D341Med (cell line): Measurements from ENCODE around the gene PNLIPRP2.

Experiments
- DNase-seq: peaks from one replicate; pipeline ENCODE4 v3.0.0; 2012; ENCODE audit warnings: low spot score

The PNLIPRP2 gene

DNA sequence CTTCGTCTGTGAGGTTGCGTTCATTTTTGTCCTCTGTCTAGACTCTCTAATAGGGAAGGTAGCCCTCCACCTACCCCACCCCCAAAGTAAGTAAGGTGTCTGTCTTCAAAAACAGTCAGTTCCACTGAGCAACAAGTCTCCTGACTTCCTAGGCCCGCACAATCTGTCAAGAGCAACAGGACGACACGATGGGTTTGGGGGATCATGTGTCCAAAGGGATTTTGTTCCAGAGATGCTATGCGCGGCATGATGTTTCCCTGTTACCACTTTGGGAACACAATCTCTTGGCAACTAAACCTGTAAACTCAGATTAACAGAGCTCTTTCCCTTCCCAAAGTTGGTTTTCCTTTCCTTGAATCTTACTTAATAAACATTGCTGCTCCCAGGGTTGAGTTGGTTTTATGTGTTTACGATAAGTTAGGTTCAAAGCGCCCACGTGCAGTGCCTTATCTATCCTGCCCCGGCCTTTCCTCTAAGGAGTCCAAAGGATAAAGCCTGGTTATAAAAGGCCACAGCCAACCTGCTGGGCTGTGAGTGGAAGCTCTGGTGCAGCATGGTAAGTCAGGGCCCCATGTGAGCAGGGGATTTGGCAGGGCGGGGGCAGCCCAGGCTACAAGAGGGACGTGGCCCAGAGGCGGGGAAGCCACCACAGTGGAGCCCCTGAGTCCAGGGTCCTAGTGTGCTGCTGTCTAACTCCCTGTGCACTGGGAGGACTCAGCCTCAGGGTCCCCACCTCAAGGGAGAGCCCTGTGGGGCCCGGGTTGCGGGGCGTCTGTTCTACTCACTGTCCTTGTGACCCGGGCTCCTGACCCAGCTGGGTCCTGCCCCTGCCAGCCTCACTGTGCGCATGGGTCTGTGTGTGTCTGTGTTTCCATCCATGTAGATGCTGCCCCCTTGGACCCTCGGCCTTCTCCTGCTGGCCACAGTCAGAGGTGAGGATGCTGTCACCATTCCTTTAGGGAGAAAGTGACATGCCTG, at the start of gene PNLIPRP2:
PNLIPRP2 (plus strand) TSS at position 531 of the 978 bp plus-strand sequence.
- no peak for DNase-seq

DNA sequence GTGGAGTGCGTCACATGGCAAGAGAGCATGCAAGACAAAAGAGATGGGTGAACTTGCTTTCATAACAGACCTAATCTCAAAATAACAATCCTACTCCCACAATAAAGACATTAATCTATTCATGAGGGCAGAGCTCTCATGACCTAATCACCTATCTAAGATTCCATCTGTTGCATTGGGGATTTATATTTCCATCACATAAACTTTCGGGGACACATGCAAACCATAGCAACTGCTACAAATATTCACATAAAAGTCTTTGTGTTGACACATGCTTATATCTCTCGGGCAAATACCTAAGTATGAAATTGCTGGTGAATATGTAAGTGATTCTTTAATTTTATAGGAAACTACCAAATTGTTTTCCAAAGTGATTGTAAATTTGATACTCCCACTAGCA, 46.0 kb upstream of the PNLIPRP2 start:
- DNase-seq: no peak

DNA sequence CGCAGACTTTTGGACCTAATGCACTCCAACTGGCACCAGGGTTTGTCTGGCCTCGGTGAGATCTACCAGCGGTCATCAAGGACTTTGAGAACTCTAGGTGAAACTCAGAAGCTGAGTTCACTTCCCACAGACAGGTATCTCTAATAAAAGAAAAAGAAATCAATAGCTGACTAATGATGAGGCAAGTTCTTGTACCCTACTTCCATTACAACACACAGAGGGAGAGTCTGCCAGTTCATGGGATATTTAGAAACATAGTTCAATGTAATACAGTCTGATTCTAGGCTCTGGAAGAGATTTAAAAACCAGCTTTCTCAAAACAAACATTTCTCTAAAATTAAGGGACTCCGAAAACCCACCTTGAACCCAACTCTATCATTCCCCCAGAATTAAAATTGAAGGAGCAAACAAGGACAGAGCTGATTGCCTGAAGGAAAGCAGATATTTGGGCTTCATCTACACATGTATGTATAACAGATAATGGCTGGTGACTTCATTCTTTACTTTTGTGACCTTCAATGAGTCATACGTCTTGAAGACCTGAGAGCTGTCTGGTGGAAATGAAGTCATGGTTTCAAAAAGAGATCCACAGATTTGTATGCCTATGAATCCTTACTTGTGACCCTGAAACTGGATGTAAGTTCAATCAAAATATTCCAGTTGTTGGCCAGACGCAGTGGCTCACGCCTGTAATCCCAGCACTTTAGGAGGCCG, 32.7 kb upstream of the PNLIPRP2 start:
- no peak for DNase-seq

DNA sequence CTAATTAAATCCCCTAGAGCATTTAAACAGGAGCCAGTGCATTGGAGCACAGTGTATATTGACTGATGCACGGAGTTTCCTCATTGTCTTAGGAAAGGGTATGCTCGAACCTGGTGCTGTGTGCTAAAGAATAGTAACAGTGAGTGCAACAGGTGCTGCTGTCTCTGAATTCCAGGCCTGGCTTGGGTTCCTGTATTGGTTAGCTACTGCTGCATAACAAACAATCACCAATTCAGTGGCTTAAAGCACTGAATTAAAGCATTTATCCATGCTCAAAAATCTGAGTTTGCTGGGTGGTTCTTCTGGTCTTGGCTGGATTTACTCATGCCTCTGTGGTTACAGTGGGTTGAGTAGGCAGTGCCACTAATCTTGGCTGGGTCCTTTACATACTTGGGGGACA, 31.8 kb upstream of the PNLIPRP2 start:
- DNase-seq: no peak

DNA sequence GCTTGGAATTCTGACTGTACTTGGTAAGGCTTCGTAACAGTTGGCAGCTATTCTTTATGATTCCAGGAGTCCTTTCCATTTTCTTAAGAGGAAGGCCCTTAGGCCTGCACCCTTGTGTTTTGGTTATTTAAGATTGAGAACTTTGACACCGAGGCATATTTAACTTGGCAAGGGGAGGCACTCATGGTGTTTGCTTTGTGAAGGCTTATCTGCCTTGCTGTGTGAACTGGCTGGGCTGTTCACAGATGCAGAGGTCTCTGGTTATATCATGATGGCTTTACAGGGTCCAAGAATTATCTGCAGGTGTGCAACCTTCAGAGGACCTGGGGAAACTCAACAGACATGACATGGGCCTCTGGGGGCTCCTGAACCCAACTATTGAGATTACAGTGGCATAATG, 30.8 kb upstream of the PNLIPRP2 start:
- DNase-seq: no peak

DNA sequence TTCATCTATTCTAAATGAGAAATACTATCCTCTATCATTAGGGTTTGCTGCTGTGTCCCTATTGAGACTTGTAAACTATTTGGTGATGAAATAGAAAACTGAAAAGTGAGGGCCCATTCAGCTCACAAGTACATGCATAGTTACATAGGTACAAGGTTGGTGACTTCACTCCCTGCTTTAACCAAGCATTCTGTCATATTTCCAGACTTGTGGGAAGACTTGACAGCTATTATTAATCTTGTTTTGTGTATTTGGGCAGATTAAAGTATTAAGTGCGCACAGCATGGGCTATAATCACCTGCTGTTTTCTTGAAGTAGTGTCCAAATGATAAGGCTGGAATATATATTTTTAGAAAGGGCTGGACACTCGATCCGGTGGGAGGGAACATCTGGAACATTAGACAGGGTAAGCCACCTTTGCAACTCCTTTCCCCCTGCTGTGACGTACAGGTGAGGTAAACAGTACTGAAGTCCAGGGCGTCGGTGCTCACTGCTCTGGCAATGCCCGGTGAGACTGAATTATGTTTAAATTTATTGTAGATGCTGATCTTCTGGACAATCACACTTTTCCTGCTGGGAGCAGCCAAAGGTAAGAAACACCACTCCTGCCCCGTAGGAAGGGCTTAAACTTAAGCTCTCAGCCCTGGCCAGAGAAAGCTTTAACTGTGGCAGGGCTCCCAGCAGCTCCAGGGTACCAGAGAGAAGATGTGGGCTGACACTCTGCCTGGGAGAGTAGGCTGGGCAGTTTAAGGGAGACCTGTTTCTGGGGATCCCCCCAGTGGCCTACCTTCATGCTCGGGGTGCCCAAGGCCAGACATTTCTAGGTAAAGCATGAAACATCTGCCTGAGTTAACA, 29.9 kb upstream of the PNLIPRP2 start, which contains the start of gene PNLIPRP1:
PNLIPRP1 (plus strand) TSS at position 370 of the 855 bp plus-strand sequence; CDS start at position 541, 171 bp downstream.
- no peak for DNase-seq

DNA sequence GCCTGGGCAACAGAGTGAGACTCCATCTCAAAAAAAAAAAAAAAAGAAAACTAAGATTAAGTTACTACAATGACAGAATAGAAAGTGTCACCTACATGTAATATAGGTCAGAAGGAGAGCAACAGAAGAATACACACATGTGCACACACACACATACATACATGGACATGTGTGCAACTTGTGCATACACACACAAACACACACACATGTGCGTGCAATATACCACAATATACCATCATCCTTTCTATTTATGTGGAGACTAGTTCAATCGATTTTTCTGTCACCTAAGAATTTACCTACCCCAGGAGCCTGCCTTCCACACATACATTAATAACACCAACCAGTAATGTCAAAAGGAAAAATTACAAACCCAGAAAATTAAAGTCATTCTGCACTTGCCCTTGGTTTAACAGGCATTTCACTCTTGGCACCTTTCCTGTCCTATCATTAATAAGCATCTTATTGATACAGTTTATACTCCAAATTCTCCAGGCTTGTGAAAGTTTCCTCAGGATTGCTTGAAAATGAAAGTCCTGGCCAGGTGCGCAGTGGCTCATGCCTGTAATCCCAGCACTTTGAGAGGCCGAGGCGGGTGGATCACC, 27.5 kb upstream of the PNLIPRP2 start:
- DNase-seq: no peak

DNA sequence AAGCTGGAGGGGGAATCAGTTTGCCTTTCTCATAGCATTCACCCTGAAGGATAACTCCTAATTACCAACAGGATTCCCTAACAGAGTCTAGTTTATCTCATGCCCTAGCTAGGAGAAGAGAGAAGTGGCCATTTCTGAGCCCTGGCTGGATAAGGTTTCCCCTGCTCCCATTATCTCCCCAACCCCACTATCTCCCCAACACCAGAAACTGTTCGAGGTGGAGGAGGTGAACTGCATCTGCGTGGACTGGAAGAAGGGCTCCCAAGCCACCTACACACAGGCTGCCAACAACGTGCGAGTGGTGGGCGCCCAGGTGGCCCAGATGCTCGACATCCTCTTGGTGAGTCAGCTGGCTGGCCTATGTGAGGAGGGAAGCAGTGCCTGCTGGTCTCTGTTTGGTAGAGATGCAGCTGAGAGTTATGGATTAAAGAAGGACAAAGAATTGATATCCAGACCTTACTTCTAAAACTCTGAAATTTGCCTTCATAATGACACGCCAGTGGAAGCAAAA, 26.2 kb upstream of the PNLIPRP2 start:
- DNase-seq: no peak

DNA sequence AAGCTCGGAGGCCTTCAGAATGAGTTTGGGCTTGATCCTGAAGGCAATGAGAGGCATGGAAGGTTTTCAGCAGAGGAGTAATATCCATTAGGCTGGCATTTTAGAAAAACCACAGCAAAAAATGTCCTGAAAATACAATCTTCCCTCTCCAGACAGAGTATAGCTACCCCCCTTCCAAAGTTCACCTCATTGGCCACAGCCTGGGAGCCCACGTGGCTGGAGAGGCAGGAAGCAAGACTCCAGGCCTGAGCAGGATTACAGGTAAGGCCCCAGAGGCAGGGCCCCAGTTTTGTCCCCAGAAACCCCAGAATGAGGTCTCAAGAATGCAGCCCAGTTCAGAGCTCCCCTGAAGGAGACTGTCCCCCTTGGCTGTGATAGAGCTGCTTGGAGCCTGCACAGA, 24.7 kb upstream of the PNLIPRP2 start:
- DNase-seq: no peak

DNA sequence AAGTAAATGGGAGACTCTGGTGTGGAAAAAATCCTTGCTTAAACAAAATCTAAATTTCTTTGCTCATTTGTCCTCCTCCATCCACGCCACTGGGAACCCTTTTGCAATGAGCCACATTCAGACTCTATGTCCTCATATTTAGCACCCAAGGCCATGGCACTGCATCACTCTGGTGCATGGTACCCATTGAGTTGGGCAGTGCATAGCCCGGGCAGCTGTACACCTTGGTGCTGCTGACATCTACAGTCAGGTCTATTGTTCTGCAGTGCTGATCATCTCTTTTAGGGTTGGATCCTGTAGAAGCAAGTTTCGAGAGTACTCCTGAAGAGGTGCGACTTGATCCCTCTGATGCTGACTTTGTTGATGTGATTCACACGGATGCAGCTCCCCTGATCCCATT, 23.2 kb upstream of the PNLIPRP2 start:
- no peak for DNase-seq

DNA sequence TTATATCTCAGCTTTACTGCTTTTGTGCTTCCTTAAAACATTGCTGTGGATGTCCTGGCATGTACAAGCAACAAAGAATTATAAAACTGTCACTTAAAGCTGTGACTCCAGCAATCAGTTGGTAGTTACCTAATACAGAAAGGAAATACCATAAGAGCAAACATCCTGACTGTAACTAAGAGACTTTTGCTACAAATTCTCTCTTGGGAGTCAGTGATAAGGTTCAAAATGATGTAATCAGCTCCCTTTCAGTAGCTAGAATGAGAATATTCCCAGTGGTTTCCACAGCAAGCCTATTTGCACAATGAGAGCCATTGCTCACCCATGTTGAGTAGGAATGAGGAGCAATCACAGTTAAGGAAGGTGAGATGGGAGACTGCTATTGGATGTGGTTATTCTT, 22.4 kb upstream of the PNLIPRP2 start:
- no peak for DNase-seq

DNA sequence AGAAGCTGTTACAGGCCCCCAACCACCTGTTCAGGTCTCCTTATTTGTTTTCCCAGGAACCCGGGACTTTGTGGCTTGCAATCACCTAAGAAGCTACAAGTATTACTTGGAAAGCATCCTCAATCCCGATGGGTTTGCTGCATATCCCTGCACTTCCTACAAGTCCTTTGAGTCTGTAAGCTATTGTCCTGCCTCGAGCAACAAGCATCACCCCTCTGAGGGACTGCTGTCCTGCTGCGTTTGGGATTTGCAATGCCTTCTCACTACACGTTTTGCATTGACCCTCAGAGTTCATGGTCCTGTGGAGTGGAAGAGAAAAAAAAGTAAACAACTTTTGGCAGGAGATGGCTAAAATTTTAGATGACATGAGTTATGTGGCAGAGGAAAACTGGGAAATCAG, 20.8 kb upstream of the PNLIPRP2 start:
- no peak for DNase-seq

DNA sequence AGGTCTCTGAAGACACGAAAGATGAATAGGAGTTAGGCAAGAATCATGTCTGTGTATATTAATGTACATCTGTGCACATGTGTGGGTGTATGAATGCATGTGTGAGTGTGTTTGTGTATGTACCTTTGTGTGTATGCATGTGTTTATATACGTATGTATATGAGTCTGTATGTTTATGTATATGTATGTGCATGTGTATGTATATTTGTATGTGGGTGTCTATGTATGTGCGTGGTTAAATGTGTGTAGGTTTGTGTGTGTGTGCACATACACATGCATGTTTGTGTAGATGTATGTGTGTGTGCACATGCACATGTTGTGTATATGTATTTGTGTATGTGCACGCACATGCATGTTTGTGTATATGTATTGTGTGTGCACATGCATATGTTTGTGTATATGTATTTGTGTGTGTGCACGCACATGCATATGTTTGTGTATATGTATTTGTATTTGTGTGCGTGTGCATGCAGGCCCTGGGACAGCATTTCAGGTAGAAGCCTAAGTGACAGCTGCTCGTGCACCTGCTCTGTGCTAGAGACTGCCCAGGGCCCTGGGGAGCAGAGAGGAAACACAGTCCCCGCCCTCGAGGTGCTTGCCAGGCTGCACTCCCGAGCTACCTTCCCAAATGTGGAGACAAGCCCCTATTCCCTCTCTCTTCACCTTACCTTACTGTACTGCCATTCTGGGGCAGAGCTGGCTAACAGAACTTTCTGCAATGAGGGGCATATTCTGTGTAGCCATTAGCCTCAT, 17.9 kb upstream of the PNLIPRP2 start:
- DNase-seq: no peak

DNA sequence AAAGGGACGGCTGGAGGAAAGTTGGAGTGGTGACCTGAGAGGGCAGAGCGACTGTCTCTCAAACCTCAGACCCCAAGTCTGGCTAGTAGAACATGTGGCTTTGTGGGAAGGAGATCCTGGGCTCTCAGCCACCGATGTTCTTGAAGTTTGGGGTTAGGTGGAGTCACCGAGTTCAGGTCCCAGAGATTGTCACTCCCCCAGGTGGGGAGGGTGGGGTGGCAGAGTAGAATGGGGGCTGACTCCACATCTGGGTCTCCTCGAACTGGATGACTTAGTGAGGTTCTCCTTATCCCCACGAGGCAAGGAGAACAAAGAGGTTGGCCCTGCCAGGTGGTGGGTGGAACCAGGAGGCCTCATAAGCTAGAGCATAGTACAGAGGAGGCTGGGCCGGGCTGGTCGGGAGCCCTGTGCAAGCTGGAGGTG, 14.7 kb upstream of the PNLIPRP2 start:
- no peak for DNase-seq

DNA sequence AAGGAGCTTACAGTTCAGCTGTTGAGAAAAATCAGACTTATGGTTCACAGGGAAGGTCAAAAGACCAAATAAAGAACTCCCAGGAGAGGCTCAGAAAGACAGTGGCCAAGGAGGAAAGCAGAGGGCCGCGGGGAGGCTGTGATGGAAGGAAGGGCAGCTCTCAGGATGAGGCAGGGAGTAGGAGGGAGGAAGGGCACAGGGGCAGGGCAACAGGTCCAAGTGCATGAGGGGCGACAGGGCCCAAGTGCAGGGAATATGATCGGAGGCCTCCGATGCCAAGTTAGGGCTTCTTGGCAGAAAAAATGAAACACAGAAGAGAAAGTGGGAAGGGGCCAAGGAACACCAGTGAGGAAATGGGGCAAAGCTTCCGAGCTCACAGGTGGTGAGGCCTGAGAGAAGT, 13.4 kb upstream of the PNLIPRP2 start:
- DNase-seq: no peak

DNA sequence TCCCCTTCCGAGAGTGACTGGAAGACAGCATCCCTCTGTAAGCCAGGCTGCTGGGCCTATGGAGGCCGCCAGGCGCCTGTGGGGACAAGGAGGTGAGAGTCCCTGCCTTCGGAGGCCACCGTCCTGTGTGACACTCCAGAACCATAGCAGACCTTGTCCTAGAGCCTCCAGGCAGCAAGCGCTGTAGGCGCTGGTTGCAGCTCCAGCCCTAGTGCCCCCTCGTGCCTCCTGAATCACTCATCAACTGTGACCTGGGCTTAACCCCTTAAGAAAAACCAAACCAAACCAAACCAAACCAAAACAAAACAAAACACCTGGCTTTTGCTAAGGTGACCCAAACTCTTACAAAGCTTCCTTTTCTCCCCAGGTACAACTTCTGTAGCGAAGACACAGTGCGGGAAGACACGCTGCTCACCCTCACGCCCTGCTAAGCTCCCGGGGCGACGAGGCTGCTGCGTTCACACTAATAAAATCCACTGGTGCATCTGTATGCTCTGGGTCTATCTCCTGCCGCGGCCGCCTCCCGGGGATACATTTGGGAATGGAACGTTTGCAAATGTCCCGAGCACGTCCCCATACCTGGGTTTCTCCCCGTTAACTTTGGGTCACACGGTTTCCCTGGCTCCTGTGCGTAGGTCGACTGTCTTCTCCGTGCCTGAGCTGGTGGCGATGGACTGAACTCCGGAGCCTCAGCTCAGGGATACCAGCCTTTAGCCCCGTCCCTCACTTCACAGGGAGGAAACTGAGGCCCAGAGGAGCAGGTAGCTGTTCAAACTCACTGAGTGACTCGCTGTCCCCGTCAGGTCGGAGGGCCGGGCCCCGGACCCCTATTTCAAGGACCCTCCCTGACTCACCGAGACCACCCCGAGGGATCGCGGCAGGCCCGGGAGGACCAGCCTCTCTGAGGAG, 11.8 kb upstream of the PNLIPRP2 start:
- DNase-seq: no peak

DNA sequence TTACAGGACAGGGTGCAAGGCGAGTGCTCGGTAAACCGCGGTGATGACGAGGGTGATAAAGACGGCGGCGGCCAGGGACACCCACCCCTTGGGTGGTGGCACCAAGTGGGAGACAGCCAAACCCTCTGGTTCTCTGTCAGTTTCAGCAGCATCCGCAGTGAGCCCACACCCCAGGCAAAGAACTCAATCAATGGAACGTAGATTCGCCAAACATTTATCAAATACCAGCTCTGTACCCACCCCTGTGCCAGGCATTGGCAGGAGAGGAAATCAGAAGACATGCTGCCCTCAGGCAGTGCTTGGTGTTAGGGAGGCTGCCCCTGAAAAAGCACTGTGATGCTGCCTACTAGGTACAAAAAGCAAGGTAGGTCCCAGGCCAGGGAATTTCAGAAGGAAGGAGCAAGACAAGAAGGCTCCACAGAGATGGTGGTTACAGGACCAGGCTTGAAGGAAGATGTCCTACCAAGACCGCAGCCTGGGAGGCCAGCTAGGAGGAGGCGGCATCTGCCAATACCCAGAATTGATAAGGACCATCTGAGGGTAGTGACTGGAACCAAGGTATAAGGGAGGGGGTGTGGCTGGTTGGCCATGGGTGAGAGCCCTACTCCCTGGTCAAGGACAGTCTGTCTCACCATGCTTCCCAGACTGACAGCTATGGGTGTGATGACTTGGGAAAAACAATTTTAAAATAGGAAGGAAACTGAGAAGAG, 10.2 kb upstream of the PNLIPRP2 start:
- no peak for DNase-seq

DNA sequence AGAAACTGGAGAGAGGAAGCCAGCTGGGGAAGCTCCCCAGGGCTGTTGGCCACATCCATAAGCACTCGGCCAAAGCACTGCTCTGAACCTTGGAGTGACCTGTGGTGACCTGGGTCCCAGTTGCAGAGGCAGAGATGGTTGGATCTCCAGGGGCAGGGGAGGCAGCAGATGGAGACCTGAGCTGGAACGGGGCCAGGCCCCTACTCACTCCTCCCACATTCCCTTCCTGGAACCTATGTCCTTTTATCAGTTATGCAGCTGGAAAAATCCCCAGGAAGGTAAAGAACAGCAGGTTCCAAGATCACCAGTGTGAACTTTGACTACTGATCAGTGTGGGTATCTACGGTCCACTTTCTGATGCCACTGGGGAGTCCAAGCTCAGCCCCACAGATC, 9.6 kb upstream of the PNLIPRP2 start:
- DNase-seq: no peak
